Muscle layer of duodenum (tissue), 2 donors: ENCODE measurements around the gene CD9.

Experiments used
- H3K27ac ChIP-seq: one replicate; pipeline ENCODE4 v1.7.0; 2013; ENCODE audit warnings: mild to moderate bottlenecking, low read length
- H3K27me3 ChIP-seq: one replicate; pipeline ENCODE4 v1.7.0; 2013; ENCODE audit warnings: low read depth, mild to moderate bottlenecking, control low read depth, low read length
- H3K36me3 ChIP-seq, 2 donors: one replicate each; pipeline ENCODE4 v1.7.0; 2013; ENCODE audit warnings: low read length in 2 of 2, control low read depth in 1 of 2, mild to moderate bottlenecking in 1 of 2; ENCODE audit not compliant: insufficient read depth in 2 of 2, control insufficient read depth in 1 of 2
- H3K4me1 ChIP-seq, 2 donors: one replicate each; pipeline ENCODE4 v1.7.0; 2013; ENCODE audit warnings: low read length in 2 of 2, mild to moderate bottlenecking in 2 of 2, control low read depth in 1 of 2, moderate library complexity in 1 of 2; ENCODE audit not compliant: insufficient read depth in 2 of 2, control insufficient read depth in 1 of 2
- H3K4me3 ChIP-seq, 2 donors: one replicate each; pipeline ENCODE4 v1.7.0; 2013; ENCODE audit warnings: low read length in 2 of 2, low read depth in 1 of 2, mild to moderate bottlenecking in 1 of 2
- H3K9me3 ChIP-seq, 2 donors: one replicate each; pipeline ENCODE4 v1.7.0; 2013; ENCODE audit warnings: low read length in 2 of 2, control low read depth in 1 of 2, mild to moderate bottlenecking in 1 of 2; ENCODE audit not compliant: control insufficient read depth in 1 of 2
- donor health status: healthy.

Gene CD9

DNA sequence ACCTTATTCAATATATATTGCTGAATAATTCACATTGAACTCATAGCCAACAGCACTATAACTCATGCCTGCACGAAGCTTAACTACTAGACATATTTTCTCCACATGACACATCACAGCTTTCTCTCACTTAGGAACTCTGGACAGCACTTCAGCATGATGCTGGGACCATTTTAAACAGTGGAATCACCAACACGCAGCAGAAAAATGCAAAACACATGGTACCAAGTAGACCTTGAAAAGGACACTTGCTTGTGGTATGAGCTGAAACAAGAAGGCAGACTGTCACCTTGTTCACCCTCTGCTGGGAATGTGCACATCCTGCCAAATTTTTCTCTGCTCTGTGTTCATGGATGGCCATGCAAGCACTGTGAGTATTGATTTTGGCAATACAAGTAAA, 34.8 kb upstream of the CD9 start:
- Histone ChIP-seq H3K36me3 (peaks cover 0 to 4% of the 10 kb centered on the region in 2 donors), H3K27me3 (no peaks in the 10 kb centered on the region), H3K9me3 (no peaks in the 10 kb centered on the region), H3K4me1 (peaks cover 7 to 10% of the 10 kb centered on the region in 2 donors), H3K27ac (no peak overlapping the region), H3K4me3 (no peak overlapping the region)

DNA sequence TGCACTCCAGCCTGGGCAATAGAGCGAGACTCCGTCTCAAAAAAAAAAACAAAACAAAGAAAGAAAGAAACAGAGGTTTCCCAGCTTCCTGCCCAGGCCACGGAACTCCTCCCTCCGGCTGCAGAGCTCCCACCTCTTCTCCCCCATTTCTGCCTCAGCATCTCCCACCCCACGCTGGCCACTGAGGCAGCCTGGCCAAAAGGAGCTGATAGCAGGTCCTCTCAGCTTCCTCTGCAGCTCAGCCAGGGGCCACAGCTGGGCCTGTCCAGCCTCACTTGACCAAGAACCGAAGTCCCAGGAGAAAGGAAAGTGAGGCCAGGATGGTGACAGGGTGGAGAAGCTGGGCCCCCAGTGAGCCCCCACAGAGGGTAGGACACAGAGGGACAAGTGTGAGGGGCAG, 33.4 kb upstream of the CD9 start:
- Histone ChIP-seq H3K9me3 (no peaks in the 10 kb centered on the region), H3K4me3 (no peak overlapping the region), H3K36me3 (peaks cover 0 to 4% of the 10 kb centered on the region in 2 donors), H3K27ac (peak overlapping the region; percentile 86), H3K4me1 (peaks cover 0 to 10% of the 10 kb centered on the region in 2 donors), H3K27me3 (no peaks in the 10 kb centered on the region)

DNA sequence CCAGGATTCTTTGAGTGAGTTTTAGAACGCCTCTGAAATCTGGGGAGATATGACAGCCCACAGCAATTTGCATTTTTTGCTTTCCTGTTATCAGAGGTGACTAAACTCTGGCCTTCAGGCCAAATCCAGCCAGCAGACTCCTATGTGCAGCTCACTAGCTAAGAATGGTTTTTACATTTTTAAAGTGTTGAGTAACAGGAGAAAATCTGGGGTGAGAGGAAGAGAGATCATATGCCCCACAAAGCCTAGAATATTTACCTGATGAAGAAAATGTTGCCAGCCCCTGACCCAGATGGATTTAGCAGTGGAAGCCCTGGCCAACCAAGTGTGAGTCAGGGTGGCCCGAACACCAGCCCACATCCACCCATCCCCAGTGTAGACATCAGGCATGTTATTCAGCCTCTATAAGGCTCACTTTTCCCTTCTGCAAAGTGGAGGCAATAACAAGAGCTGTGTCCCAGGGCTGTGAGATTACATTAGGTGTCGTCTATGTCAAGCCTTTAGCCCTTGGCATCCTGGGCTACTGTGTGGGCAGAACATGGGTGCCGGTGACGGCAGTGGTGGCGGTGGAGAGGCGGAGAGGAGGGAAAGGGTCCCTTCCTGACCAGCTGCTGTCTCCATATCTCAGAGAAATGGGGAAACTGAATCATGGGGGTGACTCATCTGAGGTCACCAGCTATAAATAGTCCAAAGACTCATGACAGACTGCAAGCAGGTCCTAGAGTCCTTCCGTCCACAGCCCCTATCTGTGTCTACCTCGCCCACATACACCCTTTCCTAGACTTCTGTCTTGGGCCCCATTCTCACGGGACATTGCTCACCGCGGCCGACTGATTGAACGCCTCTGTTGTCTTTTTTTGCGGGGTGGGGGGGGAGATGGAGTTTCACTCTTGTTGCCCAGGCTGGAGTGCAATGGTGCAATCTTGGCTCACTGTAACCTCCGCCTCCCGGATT, 32.6 kb upstream of the CD9 start:
- Histone ChIP-seq H3K36me3 (peaks cover 0 to 4% of the 10 kb centered on the region in 2 donors), H3K4me1 (peaks cover 0 to 10% of the 10 kb centered on the region in 2 donors), H3K4me3 (no peak overlapping the region), H3K9me3 (no peaks in the 10 kb centered on the region), H3K27me3 (no peaks in the 10 kb centered on the region), H3K27ac (peak overlapping the region; percentile 86)

DNA sequence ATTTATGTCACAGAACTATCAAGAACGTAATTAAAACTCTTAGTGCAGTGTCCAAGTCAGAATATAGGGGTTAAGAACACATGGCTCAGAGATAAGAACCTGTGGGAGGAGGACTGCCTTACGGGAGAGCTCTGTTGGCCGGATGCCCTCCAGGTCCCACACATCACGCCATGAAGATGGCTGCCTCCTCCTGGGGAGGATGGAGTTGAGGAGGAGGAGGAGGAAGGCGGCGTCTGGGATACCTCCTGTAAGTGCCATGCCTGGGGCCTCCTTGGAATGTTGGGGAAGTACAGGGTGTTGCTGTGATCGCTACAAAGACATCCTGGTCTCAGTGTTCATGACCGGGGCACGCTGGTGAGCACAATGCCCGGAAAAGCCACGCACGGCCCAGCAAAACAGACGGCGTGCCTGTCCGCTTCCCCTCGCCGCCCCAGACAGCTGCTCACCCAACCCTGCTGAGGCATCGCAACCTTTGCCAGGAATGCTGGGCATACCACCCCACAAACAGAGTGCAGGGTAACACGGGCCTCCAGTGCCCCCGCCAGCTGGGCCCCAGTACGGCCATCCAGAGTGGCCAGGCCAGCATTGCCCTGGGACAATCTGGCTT, 28.7 kb upstream of the CD9 start:
- no peak overlapping the region for H3K27ac ChIP-seq
- no peak overlapping the region for H3K4me3 ChIP-seq
- no peaks in the 10 kb centered on the region for H3K9me3 ChIP-seq
- peaks cover 0 to 4% of the 10 kb centered on the region in 2 donors for H3K36me3 ChIP-seq
- H3K4me1 ChIP-seq = peaks cover 0 to 10% of the 10 kb centered on the region in 2 donors
- H3K27me3 ChIP-seq = no peaks in the 10 kb centered on the region

DNA sequence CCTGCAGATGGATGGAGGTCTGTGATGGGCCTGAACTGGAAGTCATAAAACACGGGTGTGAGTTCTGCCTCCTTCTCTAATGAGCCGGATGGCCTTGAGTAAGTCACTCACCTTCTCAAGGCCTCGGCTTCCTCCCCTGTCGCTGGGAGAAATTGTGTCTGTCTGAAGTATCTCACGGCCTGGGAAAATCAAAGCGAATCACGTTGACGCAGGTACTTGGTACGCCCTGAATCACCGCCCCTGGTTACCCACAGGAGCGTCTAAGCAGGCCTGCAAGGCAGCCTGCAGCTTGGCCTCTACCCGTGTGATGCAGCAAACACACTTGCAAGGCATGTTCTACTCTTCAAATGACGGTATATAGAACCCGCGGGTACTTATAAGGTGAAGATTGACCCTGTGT, 28.1 kb upstream of the CD9 start:
- H3K27me3 ChIP-seq = no peaks in the 10 kb centered on the region
- no peaks in the 10 kb centered on the region for H3K9me3 ChIP-seq
- peaks cover 0 to 4% of the 10 kb centered on the region in 2 donors for H3K36me3 ChIP-seq
- no peak overlapping the region for H3K4me3 ChIP-seq
- H3K4me1 ChIP-seq = peaks cover 0 to 8% of the 10 kb centered on the region in 2 donors
- H3K27ac ChIP-seq = no peak overlapping the region

DNA sequence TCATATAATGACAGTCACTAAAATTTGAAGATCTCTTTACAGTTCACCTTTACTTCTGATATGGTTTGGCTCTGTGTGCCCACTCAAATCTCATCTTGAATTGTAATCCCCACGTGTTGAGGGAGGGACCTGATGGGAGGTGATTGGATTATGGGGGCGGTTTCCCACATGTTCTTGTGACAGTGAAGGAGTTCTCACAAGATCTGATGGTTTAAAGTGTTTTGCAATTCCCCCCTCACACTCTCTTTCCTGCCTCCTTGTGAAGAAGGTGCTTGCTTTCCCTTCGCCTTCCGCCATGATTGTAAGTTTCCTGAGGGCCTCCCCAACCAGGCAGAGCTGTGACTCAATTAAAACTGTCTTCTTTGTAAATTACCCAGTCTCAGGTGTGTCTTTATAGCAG, 27.3 kb upstream of the CD9 start:
- Histone ChIP-seq H3K9me3 (no peaks in the 10 kb centered on the region), H3K4me1 (peaks cover 0 to under 1% of the 10 kb centered on the region in 2 donors), H3K27me3 (no peaks in the 10 kb centered on the region), H3K4me3 (no peak overlapping the region), H3K36me3 (no peaks in the 10 kb centered on the region), H3K27ac (no peak overlapping the region)

DNA sequence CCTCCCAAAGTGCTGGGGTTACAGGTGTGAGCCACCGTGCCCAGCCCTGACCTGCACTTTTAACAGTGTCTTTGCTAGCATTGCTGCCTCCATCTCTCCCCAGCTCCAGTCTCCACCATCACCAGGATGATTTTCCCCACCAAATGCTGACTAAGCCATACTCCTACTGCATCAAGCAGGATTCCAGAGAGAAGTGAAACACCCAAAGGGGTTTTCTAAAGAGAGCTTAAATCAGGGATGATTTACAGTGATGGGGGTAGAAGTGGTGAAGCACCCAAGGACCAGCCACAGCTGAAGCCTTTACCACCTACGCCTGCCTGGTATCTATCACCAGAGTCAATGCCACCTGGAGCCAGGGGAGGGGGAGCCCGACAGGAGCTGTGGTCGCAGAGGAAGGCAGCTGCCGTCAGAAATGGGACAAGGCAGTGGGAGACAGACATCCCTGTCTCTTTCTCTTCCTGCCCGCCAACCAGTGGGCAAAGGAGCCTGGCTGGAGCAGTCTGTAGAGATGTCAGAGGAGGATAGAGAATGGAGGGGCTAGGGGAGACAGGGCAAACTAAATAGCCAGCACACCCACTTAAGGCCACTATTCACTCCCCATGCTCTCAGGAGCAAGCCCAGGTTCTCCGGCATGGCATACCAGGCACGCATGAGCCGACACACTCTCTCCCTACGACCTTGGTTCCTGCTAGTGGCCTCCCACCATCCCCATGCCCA, 22.4 kb upstream of the CD9 start:
- no peak overlapping the region for H3K4me3 ChIP-seq
- peaks cover 5 to 17% of the 10 kb centered on the region in 2 donors for H3K4me1 ChIP-seq
- H3K9me3 ChIP-seq = no peaks in the 10 kb centered on the region
- H3K27me3 ChIP-seq = no peaks in the 10 kb centered on the region
- no peaks in the 10 kb centered on the region for H3K36me3 ChIP-seq
- no peak overlapping the region for H3K27ac ChIP-seq

DNA sequence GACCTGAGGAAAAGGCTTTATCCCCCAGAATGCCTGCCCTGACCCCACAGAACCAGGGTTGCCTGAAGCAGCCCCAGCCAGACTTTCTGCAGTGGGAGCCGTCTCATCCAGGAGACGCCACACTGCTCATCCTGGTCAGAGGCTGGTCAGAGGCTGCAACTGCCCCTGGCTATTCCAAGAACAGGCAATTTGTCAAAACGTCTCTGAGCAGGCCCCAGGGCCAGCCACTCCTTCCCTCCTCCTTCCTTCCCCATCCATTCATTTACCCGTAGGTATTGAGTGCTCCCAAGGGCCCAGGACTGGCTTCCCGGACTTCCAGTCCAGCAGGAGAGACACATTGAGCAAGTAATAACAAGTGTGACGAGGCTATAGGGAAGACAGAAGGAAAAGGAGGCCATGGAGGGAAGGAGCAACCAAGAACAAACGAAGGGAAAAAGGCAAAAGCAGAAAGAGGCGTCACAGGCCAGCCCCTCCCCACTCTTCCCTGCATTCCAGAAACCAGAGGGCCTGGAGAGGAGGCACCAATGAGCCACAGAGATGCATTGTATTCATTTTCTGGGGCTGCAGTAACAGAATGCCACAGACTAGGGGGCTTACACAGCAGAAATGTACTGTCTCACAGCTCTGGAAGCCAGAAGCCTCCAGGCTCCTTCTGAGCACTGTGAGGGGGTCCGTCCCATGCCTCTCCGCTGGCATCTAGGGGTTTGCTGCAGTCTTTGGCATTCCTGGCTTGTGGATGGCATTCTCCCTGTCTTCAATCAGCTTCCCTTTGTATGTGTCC, 21.0 kb upstream of the CD9 start:
- Histone ChIP-seq H3K4me3 (no peak overlapping the region), H3K4me1 (peaks cover 16 to 27% of the 10 kb centered on the region in 2 donors), H3K9me3 (no peaks in the 10 kb centered on the region), H3K27ac (no peak overlapping the region), H3K27me3 (no peaks in the 10 kb centered on the region), H3K36me3 (no peaks in the 10 kb centered on the region)

DNA sequence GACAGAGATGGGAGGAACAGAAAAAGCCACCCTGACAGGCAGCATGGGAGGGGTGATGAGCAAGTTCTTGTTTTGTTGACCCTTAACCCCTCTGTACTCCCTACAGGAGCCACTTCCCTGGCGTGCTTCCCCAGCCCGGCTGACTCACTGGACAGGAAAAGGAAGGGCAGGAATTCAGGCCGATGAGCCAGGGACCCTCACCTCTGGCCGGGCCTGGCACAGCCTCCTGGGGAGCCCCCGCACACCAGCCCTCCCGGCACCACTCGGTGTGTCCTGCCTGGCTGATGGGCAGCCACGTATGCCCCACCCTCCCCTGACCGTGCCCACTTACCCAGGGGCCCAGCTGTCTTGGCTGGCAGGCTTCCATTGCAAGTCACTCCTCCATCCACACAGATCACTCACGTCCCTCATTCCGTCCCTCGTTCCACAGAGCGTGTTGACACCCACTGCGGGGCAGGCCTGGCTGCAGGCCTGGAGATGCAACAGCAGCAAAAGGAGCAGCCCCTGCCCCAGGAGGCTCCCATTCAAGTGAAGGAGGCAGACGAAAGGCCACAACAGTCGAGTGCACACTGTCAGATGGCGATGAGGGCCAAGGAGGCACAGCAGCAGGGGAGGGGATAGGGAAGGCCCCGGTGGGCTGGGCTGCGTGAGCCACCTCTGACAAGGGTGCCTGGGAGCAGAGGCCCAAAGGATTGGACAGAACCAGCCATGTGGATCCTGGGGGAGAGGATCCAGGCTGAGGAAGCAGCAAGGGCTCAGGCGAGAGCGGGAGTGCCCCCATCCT, 19.7 kb upstream of the CD9 start:
- peaks cover 16 to 27% of the 10 kb centered on the region in 2 donors for H3K4me1 ChIP-seq
- H3K36me3 ChIP-seq = no peaks in the 10 kb centered on the region
- H3K27me3 ChIP-seq = no peaks in the 10 kb centered on the region
- H3K27ac ChIP-seq = peak overlapping the region; percentile 4
- no peaks in the 10 kb centered on the region for H3K9me3 ChIP-seq
- H3K4me3 ChIP-seq = no peak overlapping the region

DNA sequence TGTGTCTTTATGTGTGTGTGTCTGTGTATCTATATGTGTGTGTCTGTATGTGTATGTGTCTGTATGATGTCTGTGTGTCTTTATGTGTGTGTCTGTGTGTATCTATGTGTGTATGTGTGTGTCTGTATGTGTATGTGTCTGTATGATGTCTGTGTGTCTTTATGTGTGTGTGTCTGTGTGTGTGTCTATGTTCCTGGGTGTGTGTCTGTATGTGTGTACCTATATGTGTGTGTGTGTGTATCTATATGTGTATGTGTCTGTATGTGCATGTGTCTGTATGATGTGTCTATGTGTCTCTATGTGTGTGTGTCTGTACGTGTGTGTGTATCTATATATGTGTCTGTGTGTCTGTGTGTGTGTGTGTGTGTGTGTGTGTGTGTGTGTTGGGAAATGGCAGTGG, 19.0 kb upstream of the CD9 start:
- H3K4me1 ChIP-seq = peaks cover 16 to 27% of the 10 kb centered on the region in 2 donors
- no peak overlapping the region for H3K27ac ChIP-seq
- H3K36me3 ChIP-seq = no peaks in the 10 kb centered on the region
- H3K9me3 ChIP-seq = no peaks in the 10 kb centered on the region
- H3K27me3 ChIP-seq = no peaks in the 10 kb centered on the region
- H3K4me3 ChIP-seq = no peak overlapping the region
